Measurements from ENCODE around the gene LGR4. TPM values are rescaled to one million over a fixed set of nuclear protein-coding genes. Genes with fewer than 3 reads are reported as not detected.
"Not testable (repeated sequence)": the region's sequence is repeated elsewhere in the genome, so short reads cannot be mapped to it uniquely, and the experiment has no call there.

The LGR4 gene
- total RNA-seq, 4 donors from 2014 or later = 5.5 to 37.6 (median 11.8) TPM

GRCh38 chr11:27453701-27454100, 18.9 kb downstream of the LGR4 start:
- no peak overlapping the region for H3K4me3 ChIP-seq
- TF ChIP-seq CTCF (IDR thresholded peaks at IDR 0.05 in 4 of 5, conservative IDR thresholded peaks at IDR 0.05 in 1 of 5) (no peak), POLR2A (IDR thresholded peaks at IDR 0.05) (no peak)
- intact Hi-C loops (cut with DNase I; ENCODE audit: low total_unique reads) = no loop called here

GRCh38 chr11:27452147-27452546, 20.4 kb downstream of the LGR4 start:
- H3K27me3 ChIP-seq = no peaks in the 10 kb centered on the region
- intact Hi-C loops (cut with DNase I; ENCODE audit: low total_unique reads) (no loop called here), in situ Hi-C loops (cut with MboI; ENCODE audit: low sequenced_read_pairs in 4 of 4) (no loop called here)
- TF ChIP-seq CTCF (IDR thresholded peaks at IDR 0.05 in 4 of 5, conservative IDR thresholded peaks at IDR 0.05 in 1 of 5) (no peak), POLR2A (IDR thresholded peaks at IDR 0.05) (no peak)
- H3K36me3 ChIP-seq = no peaks in the 10 kb centered on the region
- H3K4me3 ChIP-seq = no peak overlapping the region
- ATAC-seq (no peak), DNase-seq (no peak)
- H3K9me3 ChIP-seq = no peaks in the 10 kb centered on the region
- H3K4me1 ChIP-seq = peaks cover 8 to 16% of the 10 kb centered on the region in 2 donors
- H3K27ac ChIP-seq = no peak overlapping the region

More at GRCh38 chr11:27453701-27454100, 18.9 kb downstream of the LGR4 start:
- peaks cover 8 to 16% of the 10 kb centered on the region in 2 donors for H3K4me1 ChIP-seq
- H3K27ac ChIP-seq = no peak overlapping the region
- no peaks in the 10 kb centered on the region for H3K36me3 ChIP-seq
- no peaks in the 10 kb centered on the region for H3K27me3 ChIP-seq
- in situ Hi-C loops (cut with MboI; ENCODE audit: low sequenced_read_pairs in 4 of 4) = no loop called here
- ATAC-seq = no peak
- H3K9me3 ChIP-seq = no peaks in the 10 kb centered on the region
- no peak for DNase-seq

- Histone ChIP-seq H3K9me3 (no peaks in the 10 kb centered on the region), H3K27ac (no peak overlapping the region), H3K27me3 (no peaks in the 10 kb centered on the region), H3K4me3 (no peak overlapping the region), H3K4me1 (peaks cover 8 to 16% of the 10 kb centered on the region in 2 donors), H3K36me3 (no peaks in the 10 kb centered on the region)
- in situ Hi-C loops (cut with MboI; ENCODE audit: low sequenced_read_pairs in 4 of 4) = no loop called here
- DNase-seq = no peak
- peak in 1 of 2 donors; percentile 39 for ATAC-seq
- TF ChIP-seq CTCF (IDR thresholded peaks at IDR 0.05 in 4 of 5, conservative IDR thresholded peaks at IDR 0.05 in 1 of 5) (no peak), POLR2A (IDR thresholded peaks at IDR 0.05) (no peak)
- intact Hi-C loops (cut with DNase I; ENCODE audit: low total_unique reads) = no loop called here
These were observed 21.2 kb downstream of the LGR4 start for GRCh38 chr11:27451244-27451965.

GRCh38 chr11:27448184-27448540, 24.4 kb downstream of the LGR4 start:
- ATAC-seq; H3K4me3 ChIP-seq; DNase-seq; H3K36me3 ChIP-seq; H3K27me3 ChIP-seq; intact Hi-C loops (cut with DNase I; ENCODE audit: low total_unique reads); H3K9me3 ChIP-seq; in situ Hi-C loops (cut with MboI; ENCODE audit: low sequenced_read_pairs in 4 of 4); H3K27ac ChIP-seq: not testable (repeated sequence)
- H3K4me1 ChIP-seq = peaks cover 20 to 23% of the 10 kb centered on the region in 2 donors

- no peaks in the 10 kb centered on the region for H3K27me3 ChIP-seq
- intact Hi-C loops (cut with DNase I; ENCODE audit: low total_unique reads) = no loop called here
- H3K4me3 ChIP-seq = no peak overlapping the region
- H3K36me3 ChIP-seq = no peaks in the 10 kb centered on the region
- H3K4me1 ChIP-seq = peaks cover 20 to 23% of the 10 kb centered on the region in 2 donors
- ATAC-seq = no peak
- DNase-seq = no peak
- TF ChIP-seq POLR2A (IDR thresholded peaks at IDR 0.05) (no peak), CTCF (IDR thresholded peaks at IDR 0.05 in 4 of 5, conservative IDR thresholded peaks at IDR 0.05 in 1 of 5) (no peak)
- in situ Hi-C loops (cut with MboI; ENCODE audit: low sequenced_read_pairs in 4 of 4) = no loop called here
- H3K9me3 ChIP-seq = no peaks in the 10 kb centered on the region
- no peak overlapping the region for H3K27ac ChIP-seq
These were observed 25.1 kb downstream of the LGR4 start for GRCh38 chr11:27447288-27448183.
